ENCODE data around the gene DNAJC30. TPM values are rescaled to one million over a fixed set of nuclear protein-coding genes. Genes with fewer than 3 reads are reported as not detected.

DNAJC30 gene
- total RNA-seq, 1 donor from 2014 or later = 15.9 TPM

- no peak for DNase-seq (ENCODE audit: low spot score)
Measured at GRCh38 chr7:73708961-73709549, 25.8 kb upstream of the DNAJC30 start.

- DNase-seq (ENCODE audit: low spot score) = peak; percentile 95
Measured at GRCh38 chr7:73707045-73707631, 23.9 kb upstream of the DNAJC30 start.

DNA sequence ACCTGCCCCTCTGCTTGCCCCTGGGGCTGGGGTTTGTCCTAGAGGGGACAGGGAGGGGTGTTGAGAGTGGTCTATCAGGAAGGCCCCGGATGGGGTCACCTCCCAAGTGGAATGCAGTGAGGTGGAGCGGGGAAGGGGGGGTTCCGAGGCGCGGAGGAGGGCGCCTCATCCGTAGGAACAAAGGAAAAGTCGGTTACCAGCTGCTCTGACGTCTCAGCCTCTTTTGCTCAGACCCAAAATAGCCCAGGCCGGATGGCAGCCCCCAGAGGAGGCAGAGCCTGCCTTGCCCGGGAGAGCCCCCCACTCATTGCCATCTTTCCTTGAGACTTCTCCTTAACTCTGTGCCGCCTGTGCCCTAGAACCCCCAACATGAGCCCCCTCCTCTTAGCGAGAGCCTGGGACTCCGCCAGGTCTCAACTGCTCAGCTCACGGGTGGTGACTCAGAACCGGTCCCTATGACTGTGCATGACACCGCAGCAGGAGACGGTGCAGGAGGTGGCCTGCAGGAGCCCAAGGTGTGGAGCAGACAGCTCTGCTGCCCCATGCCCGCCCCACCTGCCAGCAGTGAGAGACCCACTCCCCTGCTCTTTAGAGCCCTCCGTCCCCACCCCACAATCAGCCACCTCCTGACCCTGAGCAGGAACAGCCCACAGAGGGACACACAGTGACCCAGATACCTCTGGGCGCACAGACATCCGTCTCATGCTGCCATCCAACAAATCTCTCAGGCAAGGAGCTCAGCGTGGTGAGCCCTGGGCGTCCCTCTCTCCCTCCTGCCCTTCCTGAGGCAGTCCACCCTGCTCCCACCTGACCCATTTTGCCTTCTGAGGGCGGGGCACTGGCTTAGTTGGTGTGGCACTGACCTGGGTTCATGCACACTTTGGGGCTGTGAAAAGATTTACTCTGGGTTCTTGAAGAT lies 23.1 kb upstream of the DNAJC30 start:
- peak; percentile 62 for DNase-seq (ENCODE audit: low spot score)

- no peak for DNase-seq (ENCODE audit: low spot score)
Measured at GRCh38 chr7:73705551-73705920, 22.3 kb upstream of the DNAJC30 start.

DNA sequence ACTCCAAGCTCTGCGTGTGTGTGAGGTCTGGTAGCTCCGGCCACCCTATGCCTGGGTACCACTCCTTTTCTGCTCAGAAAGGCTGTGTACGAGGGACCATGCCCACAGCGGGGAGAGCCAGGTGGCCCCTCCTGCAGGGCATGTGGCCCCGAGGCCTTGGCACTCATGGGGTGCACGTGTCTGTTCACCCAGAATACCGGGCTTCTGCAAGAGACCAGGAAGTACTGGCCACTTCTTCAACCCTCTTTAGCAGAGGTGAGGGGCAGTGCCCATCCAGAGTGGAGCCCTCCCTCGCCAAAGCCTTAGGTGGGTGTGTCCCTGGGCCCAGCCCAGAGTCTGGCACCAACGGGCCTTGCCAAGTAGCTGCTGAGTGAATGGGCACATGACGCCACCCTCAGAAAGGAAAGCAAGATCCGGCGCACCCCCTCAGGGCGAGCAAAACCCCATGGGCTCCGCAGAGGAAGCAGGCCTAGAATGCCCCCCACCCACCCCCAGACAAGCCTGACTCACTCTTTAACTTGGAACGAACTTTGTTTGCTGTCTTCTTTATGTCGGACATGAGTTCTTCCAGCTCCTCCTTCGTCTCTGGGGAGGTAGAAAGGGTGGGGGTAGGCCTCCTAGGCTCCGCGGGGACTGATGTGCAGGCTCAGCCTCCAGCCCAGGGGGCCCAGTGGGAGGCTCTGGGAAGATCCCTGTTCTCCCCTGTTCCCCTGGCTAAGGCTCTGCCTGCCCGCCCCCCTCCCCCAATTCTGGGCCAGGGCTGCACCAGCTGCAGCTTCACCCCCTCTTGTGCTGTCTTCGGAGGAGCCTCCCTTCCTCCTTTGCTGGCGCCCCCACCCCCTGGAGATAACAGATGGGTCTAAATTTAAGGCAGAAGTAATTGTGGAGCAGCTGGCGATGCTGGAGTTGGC lies 21.6 kb upstream of the DNAJC30 start:
- DNase-seq (ENCODE audit: low spot score) = peak; percentile 78

DNA sequence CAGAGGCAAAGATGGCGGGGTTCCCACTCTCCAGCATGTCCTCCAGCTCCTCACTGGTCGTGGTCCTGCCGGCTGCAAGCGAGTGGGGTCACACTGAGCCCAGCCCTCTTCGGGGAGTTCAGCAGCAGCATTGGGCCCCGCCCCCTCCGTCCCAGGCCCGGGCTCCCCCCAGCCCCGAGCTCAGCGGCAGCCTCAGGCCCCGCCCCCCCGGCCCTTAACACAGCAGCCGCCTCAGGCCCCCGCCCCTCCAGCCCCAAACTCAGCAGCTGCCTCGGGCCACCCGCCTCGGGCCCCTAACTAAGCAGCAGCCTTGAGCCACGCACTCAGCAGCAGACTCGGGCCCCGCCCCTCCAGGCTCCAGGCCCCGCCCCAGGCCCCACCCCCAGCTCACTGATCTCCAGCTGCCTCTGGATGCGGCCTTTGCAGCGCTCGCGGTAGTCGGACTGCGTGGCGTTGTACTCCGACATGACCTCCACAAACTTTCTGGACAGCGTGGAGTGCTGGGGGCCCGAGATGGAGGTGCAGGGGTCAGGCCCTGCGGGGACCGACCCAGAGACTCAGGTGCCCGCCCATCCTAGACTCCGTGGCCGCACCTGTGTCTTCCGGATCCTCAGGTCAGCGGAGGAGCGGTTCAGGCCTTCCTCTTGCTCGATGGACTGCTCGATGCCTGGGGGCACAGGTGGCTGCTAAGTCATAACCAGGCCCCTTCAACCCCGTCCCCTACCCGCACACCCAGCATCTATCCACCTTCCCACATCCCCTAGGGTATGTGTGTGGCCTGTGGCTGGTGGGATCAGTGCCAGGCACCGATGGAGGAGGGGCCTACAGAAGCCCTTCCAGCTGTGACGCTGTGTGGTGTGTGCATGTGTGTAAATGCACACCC lies 20.7 kb upstream of the DNAJC30 start:
- peak; percentile 70 for DNase-seq (ENCODE audit: low spot score)

DNA sequence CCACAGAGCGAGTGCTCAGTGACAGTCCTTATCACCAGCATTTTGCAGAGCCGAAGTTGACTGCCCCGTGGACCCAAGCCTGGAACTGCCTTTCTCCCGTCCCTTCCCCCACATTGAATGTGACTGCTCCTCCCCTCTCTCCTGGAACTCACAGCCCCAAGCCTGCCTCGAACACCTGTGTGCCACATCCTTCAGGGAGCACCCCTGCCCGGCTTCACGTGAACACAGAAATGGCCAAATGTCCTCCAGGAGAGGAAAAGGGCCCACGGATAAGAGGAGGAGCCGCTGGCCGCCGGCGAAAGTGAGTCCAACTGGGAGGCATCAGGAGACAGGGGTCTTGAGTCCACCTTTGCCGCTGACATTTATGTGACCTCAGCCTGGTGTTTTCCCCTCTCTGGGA lies 20.0 kb upstream of the DNAJC30 start:
- DNase-seq (ENCODE audit: low spot score) = no peak

DNA sequence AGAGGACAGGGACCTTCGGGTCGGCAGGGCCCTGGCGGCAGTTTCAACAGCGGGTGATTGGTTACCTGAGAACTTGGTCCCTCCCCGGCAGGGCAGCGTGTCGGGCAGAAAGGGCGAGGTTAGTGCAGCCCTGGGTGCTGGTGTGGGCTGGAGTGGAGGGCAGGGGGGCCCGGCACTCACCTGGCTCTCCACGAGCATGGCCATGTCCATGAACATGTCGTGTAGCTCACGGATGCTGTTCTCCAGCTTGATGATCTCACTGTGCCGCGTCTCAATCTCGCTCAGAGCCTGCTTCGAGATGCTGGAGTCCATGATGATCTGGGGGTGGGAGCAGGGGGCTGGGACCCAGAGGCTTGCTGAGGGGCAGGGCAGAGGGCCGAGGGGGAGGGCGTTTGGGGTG lies 19.4 kb upstream of the DNAJC30 start:
- no peak for DNase-seq (ENCODE audit: low spot score)

DNA sequence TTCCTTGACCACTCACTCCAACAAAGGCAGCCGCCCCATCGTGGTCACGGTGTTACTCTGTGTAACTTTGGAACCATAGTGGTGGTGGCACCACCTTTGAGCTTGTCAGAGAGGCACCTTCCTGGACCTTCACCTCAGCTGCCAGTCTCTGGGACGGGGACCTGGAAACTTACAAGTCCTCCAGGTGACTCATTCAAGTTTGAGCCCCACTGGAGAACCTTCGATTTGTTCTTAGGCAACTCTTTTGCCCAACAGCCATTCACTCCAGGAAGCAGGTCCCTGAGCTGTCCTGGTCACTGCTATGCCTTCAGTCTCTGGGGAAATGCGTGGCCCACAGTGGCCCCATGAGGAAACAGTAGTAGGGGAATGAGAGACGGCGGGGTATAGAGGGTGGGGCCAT lies 19.0 kb upstream of the DNAJC30 start:
- DNase-seq (ENCODE audit: low spot score) = peak; percentile 60

DNA sequence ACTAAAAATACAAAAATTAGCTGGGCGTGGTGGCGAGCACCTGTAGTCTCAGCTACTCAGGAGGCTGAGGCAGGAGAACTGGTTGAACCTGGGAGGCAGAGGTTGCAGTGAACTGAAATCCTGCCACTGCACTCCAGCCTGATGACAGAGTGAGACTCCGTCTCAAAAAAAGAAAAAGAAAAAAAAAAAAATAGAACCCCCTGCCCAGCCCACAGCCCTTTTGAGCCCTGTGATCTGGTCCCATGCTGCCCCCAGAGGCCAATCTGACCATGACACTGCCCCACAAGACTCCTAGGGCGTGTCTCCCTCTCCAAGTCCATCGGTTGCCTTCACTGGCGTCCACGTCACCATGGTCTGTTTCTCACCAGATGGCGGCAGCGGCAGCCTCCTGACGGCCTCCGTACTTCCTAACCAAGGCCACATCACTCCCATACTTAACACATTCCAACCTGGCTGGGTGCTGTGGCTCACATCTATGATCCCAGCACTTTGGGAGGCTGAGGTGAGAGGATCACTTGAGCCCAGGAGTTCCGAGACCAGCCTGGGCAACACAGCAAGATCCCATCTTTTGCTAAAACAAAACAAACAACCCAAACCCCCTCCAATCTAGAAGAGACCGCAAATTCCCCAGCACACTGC lies 18.2 kb upstream of the DNAJC30 start:
- DNase-seq (ENCODE audit: low spot score) = peak; percentile 68

GRCh38 chr7:73700581-73701134 lies 17.4 kb upstream of the DNAJC30 start:
- DNase-seq (ENCODE audit: low spot score) = no peak

- no peak for DNase-seq (ENCODE audit: low spot score)
Measured at GRCh38 chr7:73700069-73700423, 16.8 kb upstream of the DNAJC30 start.

DNA sequence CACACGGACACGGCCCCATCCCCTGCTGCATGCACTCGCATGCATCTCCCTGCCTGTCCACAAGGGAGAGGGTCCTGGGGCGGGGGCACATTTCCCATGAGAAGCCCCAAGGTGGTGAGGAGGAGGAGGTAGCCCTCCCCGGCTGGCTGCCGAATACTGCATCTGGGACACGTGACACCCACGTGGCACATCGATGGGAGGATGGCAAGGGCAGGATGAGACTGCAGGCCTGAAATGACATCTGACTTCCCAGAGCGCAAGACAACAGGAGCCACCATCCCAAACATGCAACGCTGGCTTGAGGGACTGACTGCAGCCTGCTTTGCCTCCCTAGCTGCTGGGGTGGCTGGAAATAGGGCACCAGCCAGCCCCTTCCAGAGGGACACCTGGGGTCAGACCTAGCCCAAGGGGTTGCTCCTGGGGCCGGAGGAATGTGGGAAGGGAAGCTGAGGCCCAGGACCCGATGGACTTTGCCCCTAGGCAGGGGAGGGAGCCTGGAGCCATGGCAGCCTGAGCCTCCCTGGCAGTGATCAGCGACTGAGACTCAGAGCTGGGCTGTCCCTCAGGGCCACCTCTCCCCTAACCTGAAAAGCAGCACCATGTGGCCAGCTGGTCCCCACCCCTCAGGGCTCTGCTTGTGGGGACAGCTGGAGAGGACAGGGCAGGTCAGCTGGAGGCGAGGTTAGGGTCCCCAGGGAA lies 16.3 kb upstream of the DNAJC30 start:
- peak; percentile 54 for DNase-seq (ENCODE audit: low spot score)

- DNase-seq (ENCODE audit: low spot score) = no peak
Measured at GRCh38 chr7:73698410-73698809, 15.2 kb upstream of the DNAJC30 start.

GRCh38 chr7:73696372-73696771 lies 13.1 kb upstream of the DNAJC30 start:
- no peak for DNase-seq (ENCODE audit: low spot score)

- no peak for DNase-seq (ENCODE audit: low spot score)
Measured at GRCh38 chr7:73690646-73691045, 7.4 kb upstream of the DNAJC30 start.

DNA sequence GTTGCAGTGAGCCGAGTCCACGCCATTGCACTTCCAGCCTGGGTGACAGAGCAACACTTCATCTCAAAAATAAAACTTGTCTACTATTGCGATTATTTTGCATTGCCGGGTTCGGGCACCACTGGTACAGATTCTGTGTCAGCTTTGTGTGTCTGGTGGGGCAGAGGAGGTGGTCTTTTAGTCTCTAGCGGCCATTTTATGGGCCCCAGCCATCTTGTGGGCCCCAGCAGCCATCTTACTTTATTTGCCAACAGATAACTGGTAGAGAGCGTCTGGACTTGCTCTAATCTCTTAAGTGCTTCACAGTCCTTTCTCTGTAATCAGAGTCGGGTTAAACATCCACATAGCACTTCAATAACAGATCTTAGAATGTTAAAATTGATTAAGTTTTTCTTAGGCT lies 5.0 kb upstream of the DNAJC30 start:
- no peak for DNase-seq (ENCODE audit: low spot score)

DNA sequence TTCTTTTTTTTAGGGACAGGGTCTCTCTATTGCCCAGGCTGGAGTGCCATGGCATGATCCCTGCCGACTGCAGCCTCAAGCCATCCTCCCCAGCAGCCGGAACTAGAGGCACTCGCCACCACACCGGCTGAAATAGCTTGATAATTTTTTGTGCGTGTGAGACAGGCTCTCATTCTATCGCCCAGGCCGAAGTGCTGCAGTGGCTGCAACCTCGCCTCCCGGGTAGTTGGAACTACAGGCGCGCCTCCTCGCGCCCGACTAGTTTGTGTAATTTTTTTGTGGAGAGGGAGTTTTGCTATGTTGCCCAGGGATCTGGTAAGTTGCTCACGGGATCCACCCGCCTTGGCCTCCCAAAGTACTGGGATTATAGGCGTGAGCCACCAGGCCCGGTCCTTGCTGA lies 2.1 kb upstream of the DNAJC30 start:
- DNase-seq (ENCODE audit: low spot score) = no peak
